ENCODE data around the gene PDE2A. TPM values are rescaled to one million over a fixed set of nuclear protein-coding genes. Genes with fewer than 3 reads are reported as not detected.
A peak's percentile ranks its signal among the peaks of the same experiment; 100 is the strongest.

PDE2A gene
- total and polyA plus RNA-seq, 7 experiments from 2014 or later: 0.97 to 9.0 (median 1.7) TPM; not detected in 2

DNA sequence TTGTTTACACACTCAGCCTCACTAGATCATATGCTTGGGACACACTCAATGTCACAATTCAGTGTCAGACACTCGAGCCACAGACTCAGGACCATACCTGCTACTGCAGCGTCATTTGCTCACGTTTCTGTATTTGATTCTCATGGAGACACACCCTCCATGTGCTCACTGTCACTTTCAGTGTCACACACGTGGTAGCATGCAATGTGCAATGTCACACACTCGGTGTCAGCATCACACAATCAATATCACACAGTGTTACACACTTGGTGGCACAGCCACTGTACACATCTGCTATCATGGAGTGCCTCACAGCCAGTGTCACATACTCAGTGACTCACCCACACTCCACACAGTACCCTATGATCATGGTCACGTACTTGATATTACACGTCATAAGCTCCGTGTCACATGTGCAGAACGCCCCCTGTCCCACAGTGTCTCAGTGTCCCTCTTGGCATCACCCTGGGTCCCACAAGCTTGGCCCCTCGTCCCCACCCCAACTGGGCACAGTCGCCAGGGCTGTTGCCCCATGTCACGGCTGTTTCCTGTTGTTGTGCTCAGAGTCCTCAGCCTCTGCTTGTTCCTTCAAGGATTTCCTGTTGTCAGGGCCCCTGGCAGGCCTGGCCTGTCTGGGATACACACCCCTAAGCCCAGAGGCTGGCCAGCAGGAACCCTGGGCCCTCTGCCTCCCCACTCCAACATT is 49.6 kb downstream of the PDE2A start:
- no peaks in the 10 kb centered on the region for H3K27me3 ChIP-seq (ENCODE audit: control insufficient read depth in 2 of 2, insufficient read depth in 2 of 2, low read length in 2 of 2)
- H3K27ac ChIP-seq (ENCODE audit: low read depth, low read length): no peak overlapping the region
- DNase-seq: no peak
- intact Hi-C loops (cut with micrococcal nuclease): no loop called here
- Mint-ChIP-seq H3K36me3 (no peaks in the 10 kb centered on the region), H3K4me1 (peaks cover 0 to 33% (median 14%) of the 10 kb centered on the region in 7 donors), H3K27ac (no peak overlapping the region), H3K27me3 (peaks cover 0 to 6% (median 0%) of the 10 kb centered on the region in 5 donors), H3K4me3 (no peak overlapping the region), H3K9me3 (peaks cover 0 to 1% (median 0%) of the 10 kb centered on the region in 11 donors)
- CTCF ChIA-PET: no interaction called here
- H3K4me3 ChIP-seq (ENCODE audit: low read length): no peak overlapping the region
- POLR2A ChIA-PET: interaction anchor here (0.6 kb wide), 1 partner anchor 194 kb away, joined by 3 read pairs; no protein-coding TSS in a partner anchor
- H3K36me3 ChIP-seq (ENCODE audit: control insufficient read depth in 2 of 3, insufficient read depth in 3 of 3, low read length in 3 of 3): no peaks in the 10 kb centered on the region
- H3K9me3 ChIP-seq (ENCODE audit: control insufficient read depth in 2 of 3, low read length in 3 of 3): no peaks in the 10 kb centered on the region
- H3K4me1 ChIP-seq (ENCODE audit: control insufficient read depth in 2 of 2, insufficient read depth in 2 of 2, low read length in 2 of 2): peaks cover 8 to 14% of the 10 kb centered on the region in 2 donors
- peak; percentile 75 for ATAC-seq

DNA sequence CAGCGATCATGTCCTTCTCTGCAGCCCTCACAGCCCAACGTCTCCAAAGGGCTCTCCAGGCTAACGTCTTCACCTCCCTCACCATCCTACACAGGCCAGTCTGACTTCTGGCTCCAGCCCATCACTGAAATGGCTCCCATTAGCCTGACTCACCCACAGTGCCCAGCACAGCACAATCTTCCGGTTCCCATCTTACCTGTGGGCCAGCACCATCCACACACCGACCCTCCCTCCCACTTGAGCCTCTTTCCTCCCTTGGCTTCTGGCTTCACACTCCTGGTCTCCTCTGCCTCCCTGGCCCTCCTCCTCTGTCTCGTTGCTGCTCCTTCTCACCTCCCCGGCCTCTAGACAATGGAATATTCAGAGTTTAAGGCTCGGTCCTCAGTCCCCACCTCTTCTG is 51.2 kb downstream of the PDE2A start:
- H3K27me3 Mint-ChIP-seq: peaks cover 0 to 6% (median 0%) of the 10 kb centered on the region in 5 donors
- Histone ChIP-seq H3K4me3 (ENCODE audit: low read length) (no peak overlapping the region), H3K4me1 (ENCODE audit: control insufficient read depth in 2 of 2, insufficient read depth in 2 of 2, low read length in 2 of 2) (peaks cover 8 to 14% of the 10 kb centered on the region in 2 donors), H3K27ac (ENCODE audit: low read depth, low read length) (no peak overlapping the region), H3K36me3 (ENCODE audit: control insufficient read depth in 2 of 3, insufficient read depth in 3 of 3, low read length in 3 of 3) (no peaks in the 10 kb centered on the region), H3K27me3 (ENCODE audit: control insufficient read depth in 2 of 2, insufficient read depth in 2 of 2, low read length in 2 of 2) (no peaks in the 10 kb centered on the region), H3K9me3 (ENCODE audit: control insufficient read depth in 2 of 3, low read length in 3 of 3) (no peaks in the 10 kb centered on the region)
- peaks cover 0 to 1% (median 0%) of the 10 kb centered on the region in 11 donors for H3K9me3 Mint-ChIP-seq
- ChIA-PET POLR2A (no interaction called here), CTCF (no interaction called here)
- H3K4me1 Mint-ChIP-seq: peaks cover 0 to 36% (median 14%) of the 10 kb centered on the region in 7 donors
- DNase-seq (no peak), ATAC-seq (no peak)
- no peak overlapping the region for H3K4me3 Mint-ChIP-seq
- no peak overlapping the region for H3K27ac Mint-ChIP-seq
- intact Hi-C loops (cut with micrococcal nuclease): no loop called here
- H3K36me3 Mint-ChIP-seq: no peaks in the 10 kb centered on the region

DNA sequence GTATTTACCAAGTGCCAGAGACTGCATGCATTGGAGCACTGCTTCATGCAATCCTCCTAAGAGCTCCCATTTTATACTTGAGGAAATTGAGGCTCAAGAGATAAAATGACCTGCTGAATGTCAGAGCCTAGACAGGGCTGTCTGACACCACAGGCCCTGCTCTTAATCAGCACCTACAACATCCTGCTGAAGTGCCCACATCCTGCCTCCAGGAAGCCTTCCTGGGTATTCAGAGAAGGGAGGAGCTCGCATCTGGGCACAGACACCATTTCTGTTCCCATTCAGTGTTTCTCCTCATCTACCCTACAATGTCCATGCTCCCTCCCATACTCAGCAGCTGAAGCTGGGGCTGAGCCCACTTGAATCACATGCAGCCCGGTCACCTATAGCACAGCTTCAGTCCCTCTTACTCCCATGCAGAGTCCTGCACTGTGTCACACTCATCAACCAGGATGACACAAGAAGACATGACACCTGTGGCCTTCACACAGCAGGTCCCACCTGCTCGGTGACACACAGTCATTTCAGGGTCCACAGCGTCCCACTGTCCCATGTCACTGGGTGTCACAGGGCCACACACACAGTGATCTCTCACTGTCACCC is 53.1 kb downstream of the PDE2A start:
- Mint-ChIP-seq H3K4me3 (peak overlapping the region in 2 of 10 donors; percentile 16 to 40), H3K36me3 (no peaks in the 10 kb centered on the region), H3K4me1 (peaks cover 0 to 36% (median 14%) of the 10 kb centered on the region in 7 donors), H3K9me3 (peaks cover 0 to 3% (median 0%) of the 10 kb centered on the region in 11 donors), H3K27ac (peak overlapping the region in 2 of 9 donors; percentile 18 to 51), H3K27me3 (peaks cover 0 to 9% (median 0%) of the 10 kb centered on the region in 5 donors)
- CTCF ChIA-PET: interaction anchor here (0.5 kb wide), 1 partner anchor 267 kb away, joined by 5 read pairs; no protein-coding TSS in a partner anchor
- Histone ChIP-seq H3K4me1 (ENCODE audit: control insufficient read depth in 2 of 2, insufficient read depth in 2 of 2, low read length in 2 of 2) (peaks cover 8 to 14% of the 10 kb centered on the region in 2 donors), H3K4me3 (ENCODE audit: low read length) (no peak overlapping the region), H3K9me3 (ENCODE audit: control insufficient read depth in 2 of 3, low read length in 3 of 3) (no peaks in the 10 kb centered on the region), H3K27me3 (ENCODE audit: control insufficient read depth in 2 of 2, insufficient read depth in 2 of 2, low read length in 2 of 2) (no peaks in the 10 kb centered on the region), H3K27ac (ENCODE audit: low read depth, low read length) (no peak overlapping the region), H3K36me3 (ENCODE audit: control insufficient read depth in 2 of 3, insufficient read depth in 3 of 3, low read length in 3 of 3) (no peaks in the 10 kb centered on the region)
- POLR2A ChIA-PET: no interaction called here
- no peak for DNase-seq
- ATAC-seq: no peak
- intact Hi-C loops (cut with micrococcal nuclease): no loop called here

DNA sequence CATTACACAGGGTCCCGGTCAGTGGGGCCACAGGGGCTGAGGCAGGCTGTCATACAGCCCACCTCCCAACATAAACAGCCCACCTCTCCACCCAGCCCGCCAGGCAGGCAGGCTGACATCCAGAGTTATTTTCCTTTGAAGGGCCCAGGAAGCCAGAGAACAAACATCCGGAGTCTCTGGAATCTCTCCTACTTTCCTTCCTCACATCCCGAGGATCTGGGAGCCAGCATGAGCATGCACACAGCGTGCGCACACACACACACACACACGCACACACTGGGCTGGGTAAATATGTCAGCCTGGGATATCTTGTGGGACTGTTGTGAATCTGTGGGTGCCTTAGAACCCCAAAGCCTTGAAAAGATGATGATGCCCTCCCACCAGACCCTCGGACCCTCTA is 55.4 kb downstream of the PDE2A start:
- ATAC-seq (no peak), DNase-seq (no peak)
- Histone ChIP-seq H3K4me3 (ENCODE audit: low read length) (no peak overlapping the region), H3K9me3 (ENCODE audit: control insufficient read depth in 2 of 3, low read length in 3 of 3) (no peaks in the 10 kb centered on the region), H3K36me3 (ENCODE audit: control insufficient read depth in 2 of 3, insufficient read depth in 3 of 3, low read length in 3 of 3) (no peaks in the 10 kb centered on the region), H3K27ac (ENCODE audit: low read depth, low read length) (no peak overlapping the region), H3K4me1 (ENCODE audit: control insufficient read depth in 2 of 2, insufficient read depth in 2 of 2, low read length in 2 of 2) (peaks cover 8 to 14% of the 10 kb centered on the region in 2 donors), H3K27me3 (ENCODE audit: control insufficient read depth in 2 of 2, insufficient read depth in 2 of 2, low read length in 2 of 2) (no peaks in the 10 kb centered on the region)
- Mint-ChIP-seq H3K36me3 (no peaks in the 10 kb centered on the region), H3K4me3 (no peak overlapping the region), H3K9me3 (peaks cover 0 to 3% (median 0%) of the 10 kb centered on the region in 11 donors), H3K27ac (peak overlapping the region in 1 of 9 donors; percentile 70), H3K27me3 (peaks cover 0 to 25% (median 7%) of the 10 kb centered on the region in 5 donors), H3K4me1 (peaks cover 6 to 29% (median 19%) of the 10 kb centered on the region in 7 donors)
- ChIA-PET CTCF (no interaction called here), POLR2A (no interaction called here)
- intact Hi-C loops (cut with micrococcal nuclease): no loop called here

DNA sequence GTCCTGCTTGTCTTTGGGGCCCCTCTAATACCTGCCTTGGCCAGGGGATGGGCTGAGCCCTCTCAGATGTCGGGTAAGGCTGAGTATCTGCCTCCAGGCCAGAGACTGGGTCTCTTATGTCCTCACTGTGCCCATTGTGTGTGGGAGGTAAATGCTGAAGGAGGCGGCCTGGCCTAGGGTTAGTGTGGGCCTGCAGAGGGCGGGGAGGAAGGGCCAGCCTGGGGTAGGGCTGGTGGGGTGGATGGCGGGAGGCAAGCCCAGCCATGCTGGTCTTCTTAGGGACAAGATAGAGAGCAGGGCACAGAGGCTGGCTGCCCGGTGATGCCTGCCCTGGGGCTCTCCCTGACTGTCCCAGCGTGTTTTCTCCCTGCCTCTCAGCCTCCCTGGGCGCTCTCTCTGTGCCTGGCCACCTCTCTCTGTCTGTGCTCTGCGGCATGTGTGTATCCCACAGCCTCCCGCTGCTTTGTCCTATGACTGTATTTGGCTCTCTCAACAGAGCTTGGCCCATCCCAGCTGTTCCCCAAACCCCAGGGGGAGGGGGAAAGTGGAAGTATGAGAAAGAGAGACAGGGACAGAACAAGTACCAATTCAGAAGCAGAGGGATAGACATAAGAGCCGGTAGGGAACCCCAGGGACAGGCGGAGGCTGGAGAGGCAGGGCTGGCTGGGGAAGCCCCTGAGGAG is 57.0 kb downstream of the PDE2A start:
- intact Hi-C loops (cut with micrococcal nuclease): no loop called here
- peaks cover 4 to 28% (median 12%) of the 10 kb centered on the region in 5 donors for H3K27me3 Mint-ChIP-seq
- peaks cover 15 to 26% (median 20%) of the 10 kb centered on the region in 7 donors for H3K4me1 Mint-ChIP-seq
- no peak for ATAC-seq
- no peak overlapping the region for H3K27ac Mint-ChIP-seq
- Histone ChIP-seq H3K27me3 (ENCODE audit: control insufficient read depth in 2 of 2, insufficient read depth in 2 of 2, low read length in 2 of 2) (no peaks in the 10 kb centered on the region), H3K36me3 (ENCODE audit: control insufficient read depth in 2 of 3, insufficient read depth in 3 of 3, low read length in 3 of 3) (no peaks in the 10 kb centered on the region), H3K9me3 (ENCODE audit: control insufficient read depth in 2 of 3, low read length in 3 of 3) (no peaks in the 10 kb centered on the region), H3K4me3 (ENCODE audit: low read length) (no peak overlapping the region), H3K27ac (ENCODE audit: low read depth, low read length) (no peak overlapping the region), H3K4me1 (ENCODE audit: control insufficient read depth in 2 of 2, insufficient read depth in 2 of 2, low read length in 2 of 2) (peaks cover 8 to 14% of the 10 kb centered on the region in 2 donors)
- ChIA-PET POLR2A (no interaction called here), CTCF (no interaction called here)
- no peaks in the 10 kb centered on the region for H3K36me3 Mint-ChIP-seq
- no peak overlapping the region for H3K4me3 Mint-ChIP-seq
- DNase-seq: no peak
- peaks cover 0 to 2% (median 0%) of the 10 kb centered on the region in 11 donors for H3K9me3 Mint-ChIP-seq

DNA sequence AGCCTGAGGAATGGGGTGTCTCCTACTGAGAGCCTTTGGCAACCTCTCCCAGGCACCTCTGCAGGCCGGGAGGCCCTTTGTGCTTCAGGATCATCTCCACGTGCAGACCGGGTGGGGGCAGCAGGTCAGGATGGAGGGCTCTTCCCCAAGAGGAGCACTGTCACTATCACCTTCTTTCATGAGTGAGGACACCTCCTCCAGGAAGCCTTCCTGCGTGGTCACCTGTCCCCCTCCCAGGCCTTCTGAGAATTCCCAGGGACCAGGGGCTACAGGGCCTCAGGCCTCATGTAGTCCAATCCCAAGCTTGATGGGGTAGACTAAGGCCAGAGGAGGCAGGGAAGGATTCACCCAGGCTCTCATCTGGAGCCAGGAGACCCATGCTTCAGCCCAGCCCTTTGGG is 57.6 kb downstream of the PDE2A start:
- H3K27me3 Mint-ChIP-seq: peaks cover 4 to 32% (median 16%) of the 10 kb centered on the region in 5 donors
- Histone ChIP-seq H3K9me3 (ENCODE audit: control insufficient read depth in 2 of 3, low read length in 3 of 3) (no peaks in the 10 kb centered on the region), H3K27ac (ENCODE audit: low read depth, low read length) (no peak overlapping the region), H3K4me1 (ENCODE audit: control insufficient read depth in 2 of 2, insufficient read depth in 2 of 2, low read length in 2 of 2) (peaks cover 8 to 14% of the 10 kb centered on the region in 2 donors), H3K27me3 (ENCODE audit: control insufficient read depth in 2 of 2, insufficient read depth in 2 of 2, low read length in 2 of 2) (no peaks in the 10 kb centered on the region), H3K36me3 (ENCODE audit: control insufficient read depth in 2 of 3, insufficient read depth in 3 of 3, low read length in 3 of 3) (no peaks in the 10 kb centered on the region), H3K4me3 (ENCODE audit: low read length) (no peak overlapping the region)
- peaks cover 0 to 2% (median 0%) of the 10 kb centered on the region in 11 donors for H3K9me3 Mint-ChIP-seq
- H3K27ac Mint-ChIP-seq: no peak overlapping the region
- DNase-seq (no peak), ATAC-seq (no peak)
- POLR2A ChIA-PET: no interaction called here
- peaks cover 14 to 24% (median 19%) of the 10 kb centered on the region in 7 donors for H3K4me1 Mint-ChIP-seq
- CTCF ChIA-PET: no interaction called here
- H3K36me3 Mint-ChIP-seq: no peaks in the 10 kb centered on the region
- no peak overlapping the region for H3K4me3 Mint-ChIP-seq
- intact Hi-C loops (cut with micrococcal nuclease): no loop called here

Measured in naive thymus-derived CD4-positive, alpha-beta T cell (primary cell).